ENCODE measurements around the gene BMPER. TPM values are rescaled to one million over a fixed set of nuclear protein-coding genes. Genes with fewer than 3 reads are reported as not detected.
A peak's percentile ranks its signal among the peaks of the same experiment; 100 is the strongest.

BMPER gene
- total and polyA plus RNA-seq, 8 donors = 1.9 to 9.5 (median 4.6) TPM; not detected in 1

DNA sequence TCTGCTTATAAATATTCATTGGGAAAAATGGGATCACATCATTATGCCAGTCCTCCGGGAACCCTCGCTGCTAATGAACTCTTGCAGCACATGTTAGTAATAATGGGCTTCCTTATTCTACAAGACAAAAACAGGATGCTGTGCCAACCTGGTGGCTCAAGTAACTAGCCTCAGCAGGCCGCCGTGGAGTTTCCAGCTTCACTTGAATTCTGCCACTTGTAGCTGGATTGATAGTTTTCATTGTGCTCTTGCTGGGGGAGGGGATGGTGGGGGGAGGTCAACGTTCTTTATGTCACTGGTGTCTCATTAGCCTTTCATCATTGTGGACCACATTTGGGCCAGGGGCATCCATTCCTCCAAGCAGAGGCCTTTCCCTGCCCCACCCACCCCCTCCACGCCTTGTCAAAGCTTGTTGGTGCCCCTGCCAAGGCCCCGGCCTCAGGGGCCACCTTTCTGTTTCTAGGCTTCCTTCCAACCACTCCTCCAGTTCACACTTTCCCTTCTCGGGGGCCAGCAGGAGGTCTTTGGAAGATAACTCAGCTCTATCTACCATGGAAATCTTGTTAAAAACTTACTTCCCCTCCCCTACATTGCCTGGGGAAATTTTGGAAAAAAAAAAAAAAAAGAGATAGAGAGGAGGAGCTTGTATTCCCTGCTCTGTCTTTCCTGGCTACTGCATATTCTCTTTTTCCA, 153.9 kb downstream of the BMPER start:
- no peak for TF ChIP-seq POLR2AphosphoS5 (IDR thresholded peaks at IDR 0.05)
- TF ChIP-seq CTCF (IDR thresholded peaks at IDR 0.05) = no peak
- TF ChIP-seq EP300 (IDR thresholded peaks at IDR 0.05) = no peak
- no peak for TF ChIP-seq POLR2A (IDR thresholded peaks at IDR 0.05)
- intact Hi-C loops (cut with DNase I; ENCODE audit: low total_unique reads) = no loop called here
- no peaks in the 10 kb centered on the region for H3K9me3 ChIP-seq
- peaks cover 0 to 23% (median 4%) of the 10 kb centered on the region in 4 donors for H3K4me1 ChIP-seq
- peak overlapping the region in 3 of 5 donors; percentile 30 to 39 (median 30) for H3K27ac ChIP-seq
- DNase-seq = peak in 1 of 2 donors; percentile 34
- H3K4me3 ChIP-seq = no peak overlapping the region
- H3K36me3 ChIP-seq = peaks cover 0 to 37% (median 11%) of the 10 kb centered on the region in 4 donors
- H3K27me3 ChIP-seq = no peaks in the 10 kb centered on the region
- WGBS, 5 donors = 52 to 70% (median 60%) methylated on average over 8 of the region's 8 CpGs

GRCh38 chr7:34060196-34060947, 155.0 kb downstream of the BMPER start:
- intact Hi-C loops (cut with DNase I; ENCODE audit: low total_unique reads) = no loop called here
- H3K27ac ChIP-seq = no peak overlapping the region

DNA sequence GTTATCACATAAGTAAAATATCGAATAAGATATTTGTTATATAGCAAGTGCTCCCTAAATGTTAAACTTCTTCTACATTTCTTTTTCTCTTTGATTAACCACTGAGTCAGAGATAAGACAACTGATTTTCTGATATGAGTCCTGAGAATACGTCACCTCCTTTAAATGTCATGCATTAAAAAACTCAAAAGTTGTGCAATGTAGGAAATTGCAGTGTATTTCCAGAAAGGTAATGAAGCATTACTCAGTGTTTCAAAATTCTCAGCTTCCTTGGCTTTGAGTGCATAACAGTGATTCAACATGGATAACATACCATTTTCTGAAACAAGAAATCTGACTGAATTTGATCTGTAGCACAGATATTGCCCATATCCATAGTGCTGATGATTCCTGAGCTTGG, 155.8 kb downstream of the BMPER start:
- 49 to 65% (median 60%) methylated on average over 2 of the region's 2 CpGs for WGBS, 5 donors
- no peak for DNase-seq
- H3K27me3 ChIP-seq = no peaks in the 10 kb centered on the region
- no peak overlapping the region for H3K27ac ChIP-seq
- intact Hi-C loops (cut with DNase I; ENCODE audit: low total_unique reads) = no loop called here
- H3K36me3 ChIP-seq = peaks cover 0 to 19% (median under 1%) of the 10 kb centered on the region in 4 donors
- no peaks in the 10 kb centered on the region for H3K9me3 ChIP-seq
- TF ChIP-seq POLR2A (IDR thresholded peaks at IDR 0.05) (no peak), POLR2AphosphoS5 (IDR thresholded peaks at IDR 0.05) (peak in 1 of 3 donors; percentile 10)
- peaks cover 0 to 32% (median 9%) of the 10 kb centered on the region in 4 donors for H3K4me1 ChIP-seq
- H3K4me3 ChIP-seq = no peak overlapping the region

More at GRCh38 chr7:34060196-34060947, 155.0 kb downstream of the BMPER start:
- peaks cover 0 to 28% (median 5%) of the 10 kb centered on the region in 4 donors for H3K4me1 ChIP-seq
- 54 to 73% (median 61%) methylated on average over 4 of the region's 4 CpGs for WGBS, 5 donors
- TF ChIP-seq POLR2A (IDR thresholded peaks at IDR 0.05) (no peak), POLR2AphosphoS5 (IDR thresholded peaks at IDR 0.05) (no peak), CTCF (IDR thresholded peaks at IDR 0.05) (no peak), EP300 (IDR thresholded peaks at IDR 0.05) (no peak)
- H3K9me3 ChIP-seq = no peaks in the 10 kb centered on the region
- peaks cover 0 to 27% (median 7%) of the 10 kb centered on the region in 4 donors for H3K36me3 ChIP-seq
- DNase-seq = no peak
- H3K27me3 ChIP-seq = no peaks in the 10 kb centered on the region
- H3K4me3 ChIP-seq = no peak overlapping the region

- TF ChIP-seq EP300 (IDR thresholded peaks at IDR 0.05) (no peak), POLR2AphosphoS5 (IDR thresholded peaks at IDR 0.05) (no peak), CTCF (IDR thresholded peaks at IDR 0.05) (no peak)
- no peaks in the 10 kb centered on the region for H3K9me3 ChIP-seq
- H3K27me3 ChIP-seq = no peaks in the 10 kb centered on the region
- no peak for DNase-seq
- H3K27ac ChIP-seq = no peak overlapping the region
- H3K4me1 ChIP-seq = peaks cover 0 to 43% (median 15%) of the 10 kb centered on the region in 4 donors
- no peak overlapping the region for H3K4me3 ChIP-seq
- intact Hi-C loops (cut with DNase I; ENCODE audit: low total_unique reads) = no loop called here
- peaks cover 0 to 8% (median 0%) of the 10 kb centered on the region in 4 donors for H3K36me3 ChIP-seq
- 75 to 90% (median 88%) methylated on average over 4 of the region's 4 CpGs for WGBS, 5 donors
These were observed 157.0 kb downstream of the BMPER start for GRCh38 chr7:34062341-34062740.

Data from stomach (tissue), 9 donors.